ENCODE results near the gene KIF19.

Gene KIF19

DNA sequence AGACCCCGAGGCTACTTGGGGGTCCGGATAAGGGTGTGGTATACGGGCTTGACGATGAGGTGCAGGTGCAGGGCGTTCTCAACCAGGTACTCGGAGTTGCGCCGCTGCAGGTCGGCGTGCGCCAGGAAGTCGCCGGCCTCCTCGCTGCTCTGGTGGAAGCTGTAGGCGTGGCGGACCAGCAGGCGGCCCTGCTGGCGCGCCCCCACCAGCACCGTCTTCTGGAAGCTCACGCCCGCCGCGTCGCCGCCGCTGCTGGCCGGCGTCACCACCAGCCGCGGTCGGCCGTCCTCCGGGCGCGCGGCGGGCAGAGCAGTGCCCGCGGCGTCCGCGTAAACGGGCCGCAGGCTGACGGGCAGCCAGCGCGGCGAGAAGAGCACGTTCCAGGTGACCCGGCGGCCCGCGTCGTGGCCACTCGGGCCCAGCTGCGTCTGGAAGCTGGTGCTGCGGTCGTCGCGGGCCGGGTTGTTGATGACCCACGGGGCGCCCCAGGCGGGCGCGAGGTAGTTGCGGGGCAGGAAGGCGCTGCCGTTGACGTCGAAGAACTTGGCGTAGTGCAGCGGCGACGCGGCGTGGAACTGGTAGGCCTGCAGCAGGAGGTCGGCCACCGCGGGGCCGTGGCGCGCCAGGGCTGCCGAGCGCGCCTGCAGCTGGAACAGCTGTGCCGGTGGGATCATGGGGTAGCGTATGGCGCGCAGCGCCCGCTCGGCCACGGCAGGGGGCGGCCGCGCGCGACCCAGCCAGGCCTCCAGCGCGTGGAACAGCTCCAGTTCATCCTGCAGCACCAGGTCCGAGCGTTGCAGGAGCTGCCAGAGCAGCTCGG is 30.8 kb downstream of the KIF19 start:
- Histone ChIP-seq H3K4me3 (peak overlapping the region in 5 of 7 experiments; percentile 0 to 23 (median 8)), H3K27ac (no peak overlapping the region)

DNA sequence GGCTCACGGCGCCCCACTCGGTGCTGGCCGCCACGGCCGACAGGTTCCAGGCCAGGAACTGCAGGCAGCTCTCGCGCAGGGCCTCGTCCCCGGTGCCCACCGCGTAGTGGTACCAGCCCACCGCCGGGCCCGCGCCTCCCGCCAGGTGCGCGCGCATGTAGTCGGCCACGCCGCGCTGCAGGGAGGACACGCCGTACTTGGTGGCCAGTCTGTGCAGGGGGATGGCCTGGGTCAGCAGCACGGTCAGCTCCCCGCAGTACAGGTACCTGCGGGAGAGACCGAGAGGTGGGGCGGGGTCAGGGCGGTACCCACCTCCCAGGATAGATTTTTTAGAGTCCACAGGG is 31.4 kb downstream of the KIF19 start:
- Histone ChIP-seq H3K4me3 (peak overlapping the region in 3 of 7 experiments; percentile 7 to 23 (median 14)), H3K27ac (no peak overlapping the region)

GRCh38 chr17:74358697-74359096 is 32.7 kb downstream of the KIF19 start:
- no peak overlapping the region for H3K27ac ChIP-seq
- no peak overlapping the region for H3K4me3 ChIP-seq

DNA sequence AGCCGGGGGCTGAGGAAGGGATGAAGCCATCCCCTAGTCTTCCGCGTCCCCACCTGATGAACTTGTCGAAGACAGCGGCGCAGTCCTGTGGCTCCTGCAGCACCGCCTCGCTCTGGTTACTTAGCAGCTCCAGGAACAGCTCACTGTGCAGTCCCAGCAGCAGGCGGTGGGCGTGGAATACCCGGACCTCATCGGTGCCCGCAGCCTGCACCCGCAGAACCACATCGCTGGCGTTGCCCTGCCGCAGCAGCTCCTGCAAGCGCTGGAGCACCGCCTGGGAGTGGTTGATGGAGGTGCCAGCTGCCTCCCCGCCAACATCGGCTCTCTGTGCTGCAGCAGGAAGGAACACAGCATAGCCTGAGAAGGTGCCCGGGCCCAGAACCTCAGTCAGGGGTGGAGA is 33.9 kb downstream of the KIF19 start:
- H3K27ac ChIP-seq, result no peak overlapping the region
- H3K4me3 ChIP-seq, result no peak overlapping the region

DNA sequence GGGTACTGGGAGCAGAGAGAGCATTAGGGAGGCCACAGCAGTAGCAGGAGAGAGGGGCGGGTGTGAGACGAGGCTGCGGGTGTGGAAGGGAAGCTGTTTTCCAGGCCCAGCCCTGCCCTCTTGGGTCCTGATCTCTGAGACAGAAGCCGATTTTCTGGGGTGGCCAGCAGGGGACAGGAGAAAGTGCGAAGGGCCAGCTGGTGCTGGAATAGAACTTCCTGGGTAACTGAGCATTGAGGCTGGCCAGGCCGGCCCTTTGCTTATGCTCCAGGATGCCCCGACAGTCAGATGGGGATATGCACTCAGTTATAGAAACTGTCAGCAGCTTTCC is 34.8 kb downstream of the KIF19 start:
- no peak overlapping the region for H3K4me3 ChIP-seq
- no peak overlapping the region for H3K27ac ChIP-seq

- H3K4me3 ChIP-seq, result no peak within 1 kb of the TSS
- H3K27ac ChIP-seq, result no peak within 1 kb of the TSS
Measured at GRCh38 chr17:74361230-74362068, 35.4 kb downstream of the KIF19 start, which contains the start of gene BTBD17. Gene BTBD17, minus strand, starts transcription at chr17:74361868. Its CDS starts 49 bp downstream, at chr17:74361819.

DNA sequence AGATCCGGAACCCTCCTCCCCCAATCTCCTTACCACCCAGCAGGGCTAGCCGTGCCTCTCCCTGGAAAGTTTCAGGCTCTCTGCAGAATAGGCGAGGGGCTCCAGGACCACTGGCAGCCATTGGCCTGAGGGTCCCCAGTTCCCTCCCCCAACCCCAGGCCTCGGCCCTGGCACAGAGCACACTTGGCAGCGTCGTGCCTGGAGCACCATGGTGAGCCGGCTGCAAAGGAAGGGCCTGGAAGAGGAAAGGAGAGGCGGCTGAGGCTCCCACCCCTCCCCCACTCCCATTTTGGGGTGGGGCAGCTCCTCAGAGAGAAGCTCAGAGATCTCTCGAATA is 36.0 kb downstream of the KIF19 start:
- Histone ChIP-seq H3K4me3 (no peak overlapping the region), H3K27ac (no peak overlapping the region)

DNA sequence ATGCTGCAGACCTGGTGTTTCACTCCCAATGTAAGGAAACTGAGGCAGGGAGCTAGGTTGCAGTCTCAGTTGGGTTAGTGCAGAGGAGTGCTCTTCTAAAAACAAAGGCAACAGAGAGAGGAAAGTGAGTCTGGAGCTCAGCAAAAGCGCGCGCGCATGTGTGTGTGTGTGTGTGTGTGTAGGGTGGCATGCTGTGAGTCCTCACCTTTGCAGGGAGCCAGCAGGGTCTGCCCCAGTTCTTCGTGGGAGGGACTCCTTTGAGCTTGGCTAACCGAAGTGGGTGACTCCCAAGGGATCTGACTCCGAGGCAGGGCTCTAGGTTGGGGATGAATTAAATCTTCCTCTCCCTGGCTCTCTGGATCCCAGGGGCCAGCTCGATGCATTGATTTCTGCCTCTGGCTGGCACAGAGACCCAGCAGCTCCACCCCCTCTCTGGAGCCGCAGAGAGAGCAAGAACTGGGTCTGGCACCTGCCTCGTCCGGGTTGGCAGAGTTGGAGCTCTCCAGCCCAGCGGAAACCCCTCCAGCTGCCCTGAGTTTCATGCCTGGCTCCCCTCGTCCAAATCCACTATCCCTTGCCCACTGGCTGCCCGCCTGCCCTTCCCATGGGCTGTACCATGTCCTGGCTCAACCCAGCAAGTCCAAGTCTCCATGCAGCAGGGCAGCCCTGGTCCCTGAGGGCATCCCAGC is 36.9 kb downstream of the KIF19 start:
- H3K4me3 ChIP-seq, result no peak overlapping the region

GRCh38 chr17:74367206-74367605 is 41.2 kb downstream of the KIF19 start, which contains the start of gene GPR142:
Gene GPR142, plus strand, starts transcription at chr17:74367506. Its CDS starts 2,035 bp downstream, at chr17:74369541.
- H3K27ac ChIP-seq, result no peak within 1 kb of the TSS
- no peak within 1 kb of the TSS for H3K4me3 ChIP-seq

More for the DNA sequence above, 36.9 kb downstream of the KIF19 start:
- no peak overlapping the region for H3K27ac ChIP-seq

- Histone ChIP-seq H3K4me3 (no peak overlapping the region), H3K27ac (no peak overlapping the region)
Measured at GRCh38 chr17:74368341-74369081, 42.5 kb downstream of the KIF19 start.

DNA sequence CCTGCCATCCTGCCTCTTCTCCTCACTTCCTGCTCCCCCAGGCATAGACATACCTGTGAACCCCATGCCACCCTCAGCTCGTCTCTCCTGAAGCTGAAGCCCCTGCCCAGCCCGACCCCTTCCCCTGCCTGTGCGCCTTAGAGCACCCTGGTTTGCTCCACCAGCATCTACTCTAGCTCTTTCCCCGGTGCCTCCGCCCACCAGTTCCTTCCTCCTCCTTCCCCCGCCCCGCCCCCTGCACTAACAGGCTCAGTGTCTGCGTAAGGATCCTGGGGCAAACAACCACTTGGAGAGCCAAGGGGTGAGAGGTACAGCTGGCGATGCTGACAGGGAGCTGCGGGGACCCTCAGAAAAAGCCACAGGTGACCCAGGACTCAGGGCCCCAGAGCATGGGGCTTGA is 43.2 kb downstream of the KIF19 start:
- no peak overlapping the region for H3K4me3 ChIP-seq
- no peak overlapping the region for H3K27ac ChIP-seq

- H3K4me3 ChIP-seq, result no peak overlapping the region
- no peak overlapping the region for H3K27ac ChIP-seq
Measured at GRCh38 chr17:74369665-74370490, 43.9 kb downstream of the KIF19 start.

DNA sequence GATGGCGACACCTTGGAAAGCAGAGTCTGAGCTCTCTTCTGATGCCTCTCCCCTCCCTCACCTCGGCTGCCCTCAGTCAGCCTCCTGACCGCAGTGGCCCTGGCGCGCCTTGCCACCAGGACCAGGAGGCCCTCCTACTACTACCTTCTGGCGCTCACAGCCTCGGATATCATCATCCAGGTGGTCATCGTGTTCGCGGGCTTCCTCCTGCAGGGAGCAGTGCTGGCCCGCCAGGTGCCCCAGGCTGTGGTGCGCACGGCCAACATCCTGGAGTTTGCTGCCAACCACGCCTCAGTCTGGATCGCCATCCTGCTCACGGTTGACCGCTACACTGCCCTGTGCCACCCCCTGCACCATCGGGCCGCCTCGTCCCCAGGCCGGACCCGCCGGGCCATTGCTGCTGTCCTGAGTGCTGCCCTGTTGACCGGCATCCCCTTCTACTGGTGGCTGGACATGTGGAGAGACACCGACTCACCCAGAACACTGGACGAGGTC is 45.7 kb downstream of the KIF19 start:
- H3K27ac ChIP-seq, result no peak overlapping the region

DNA sequence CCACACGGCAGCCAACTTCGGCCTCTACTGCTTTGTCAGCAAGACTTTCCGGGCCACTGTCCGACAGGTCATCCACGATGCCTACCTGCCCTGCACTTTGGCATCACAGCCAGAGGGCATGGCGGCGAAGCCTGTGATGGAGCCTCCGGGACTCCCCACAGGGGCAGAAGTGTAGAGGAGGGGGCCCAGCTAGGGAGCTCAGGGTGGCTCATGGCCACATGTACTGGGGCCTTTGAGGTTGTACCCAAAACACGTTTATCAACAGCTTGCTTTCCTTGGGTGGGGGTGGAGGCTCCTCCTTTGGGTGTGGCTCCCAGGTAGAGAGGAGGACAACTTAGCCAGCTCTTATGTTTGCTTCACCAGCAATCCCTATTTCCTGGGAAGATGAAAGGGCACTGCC is 46.4 kb downstream of the KIF19 start:
- H3K27ac ChIP-seq, result no peak overlapping the region
- no peak overlapping the region for H3K4me3 ChIP-seq

More for the DNA sequence above, 45.7 kb downstream of the KIF19 start:
- no peak overlapping the region for H3K4me3 ChIP-seq

DNA sequence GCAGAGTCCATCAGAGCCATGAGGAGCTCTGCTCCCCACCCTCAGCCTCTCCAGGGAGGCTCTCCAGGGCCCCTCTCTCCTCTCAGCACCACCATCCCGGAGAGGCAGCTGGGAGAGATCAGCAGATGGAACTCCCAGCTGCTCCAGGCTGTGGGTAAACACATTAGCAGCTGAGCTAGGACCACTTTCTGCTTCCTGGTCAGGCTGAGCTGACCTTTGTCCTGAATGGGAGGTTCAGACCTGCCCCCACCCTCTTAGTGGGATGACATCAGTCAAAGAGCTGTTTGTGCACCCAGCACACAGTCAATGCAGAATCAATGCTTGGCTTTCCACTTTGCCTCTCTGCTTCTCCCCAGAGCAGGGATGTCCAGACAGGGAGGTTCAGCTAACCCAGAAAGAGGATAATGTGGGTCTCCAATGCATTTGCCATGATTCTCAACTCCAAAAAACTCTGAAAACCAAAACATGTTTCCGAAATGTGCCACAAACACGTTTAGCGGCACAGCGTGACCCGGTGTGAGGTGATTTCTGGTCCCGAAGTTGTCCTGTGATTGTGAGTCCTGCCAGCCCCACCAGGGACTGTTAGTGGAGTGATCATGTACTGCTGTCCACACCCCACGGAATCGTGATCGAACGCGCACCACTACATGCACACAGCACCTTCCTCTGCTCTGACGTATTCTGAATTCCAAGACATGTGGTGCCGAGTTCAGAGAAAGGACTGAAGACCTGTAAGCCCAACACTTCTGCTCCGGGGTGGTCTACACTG is 48.0 kb downstream of the KIF19 start:
- H3K4me3 ChIP-seq, result no peak overlapping the region
- H3K27ac ChIP-seq, result no peak overlapping the region

- H3K27ac ChIP-seq, result no peak overlapping the region
Measured at GRCh38 chr17:74374858-74375257, 48.8 kb downstream of the KIF19 start.

GRCh38 chr17:74379495-74380085 is 53.6 kb downstream of the KIF19 start:
- Histone ChIP-seq H3K27ac (peak overlapping the region in 5 of 21 experiments; percentile 22 to 51 (median 32)), H3K4me3 (no peak overlapping the region)

More at GRCh38 chr17:74374858-74375257, 48.8 kb downstream of the KIF19 start:
- H3K4me3 ChIP-seq, result no peak overlapping the region
